Measurements from ENCODE around the gene TRIM25.
"Not testable (repeated sequence)": the region's sequence is repeated elsewhere in the genome, so short reads cannot be mapped to it uniquely, and the experiment has no call there.

The TRIM25 gene

GRCh38 chr17:56913867-56914580 is at the start of gene TRIM25:
Gene TRIM25 (minus strand): TSS chr17:56914049. CDS start chr17:56913988, 61 bp downstream.
- peak; percentile 79 for DNase-seq (ENCODE audit: low read depth)

GRCh38 chr17:56960596-56961538 is 47.0 kb upstream of the TRIM25 start, which contains the start of gene COIL:
Gene COIL (minus strand): TSS chr17:56961050. CDS start chr17:56961019, 31 bp downstream.
- DNase-seq (ENCODE audit: low read depth), result peak; percentile 79

- no peak for DNase-seq (ENCODE audit: low read depth)
Observed at GRCh38 chr17:56956992-56957391, 43.1 kb upstream of the TRIM25 start.

- DNase-seq (ENCODE audit: low read depth), result no peak
Observed at GRCh38 chr17:56949595-56949994, 35.7 kb upstream of the TRIM25 start.

GRCh38 chr17:56948491-56948890 is 34.6 kb upstream of the TRIM25 start:
- DNase-seq (ENCODE audit: low read depth), result no peak

- DNase-seq (ENCODE audit: low read depth), result no peak
Observed at GRCh38 chr17:56947741-56948140, 33.9 kb upstream of the TRIM25 start.

- no peak for DNase-seq (ENCODE audit: low read depth)
Observed at GRCh38 chr17:56945938-56946505, 32.2 kb upstream of the TRIM25 start.

GRCh38 chr17:56943505-56944125 is 29.8 kb upstream of the TRIM25 start:
- no peak for DNase-seq (ENCODE audit: low read depth)

- peak; percentile 38 for DNase-seq (ENCODE audit: low read depth)
Observed at GRCh38 chr17:56939869-56940484, 26.1 kb upstream of the TRIM25 start.

- not testable (repeated sequence) for DNase-seq (ENCODE audit: low read depth)
Observed at GRCh38 chr17:56938206-56938605, 24.4 kb upstream of the TRIM25 start.

GRCh38 chr17:56937687-56938086 is 23.8 kb upstream of the TRIM25 start:
- DNase-seq (ENCODE audit: low read depth), result no peak

GRCh38 chr17:56936697-56937322 is 23.0 kb upstream of the TRIM25 start:
- no peak for DNase-seq (ENCODE audit: low read depth)

GRCh38 chr17:56935461-56935860 is 21.6 kb upstream of the TRIM25 start:
- no peak for DNase-seq (ENCODE audit: low read depth)

- DNase-seq (ENCODE audit: low read depth), result no peak
Observed at GRCh38 chr17:56934280-56934679, 20.4 kb upstream of the TRIM25 start.

GRCh38 chr17:56933868-56934267 is 20.0 kb upstream of the TRIM25 start:
- no peak for DNase-seq (ENCODE audit: low read depth)

GRCh38 chr17:56933151-56933745 is 19.4 kb upstream of the TRIM25 start:
- DNase-seq (ENCODE audit: low read depth), result no peak

GRCh38 chr17:56930739-56931337 is 17.0 kb upstream of the TRIM25 start:
- no peak for DNase-seq (ENCODE audit: low read depth)

GRCh38 chr17:56929362-56929969 is 15.6 kb upstream of the TRIM25 start:
- no peak for DNase-seq (ENCODE audit: low read depth)

- no peak for DNase-seq (ENCODE audit: low read depth)
Observed at GRCh38 chr17:56928586-56928985, 14.7 kb upstream of the TRIM25 start.

- DNase-seq (ENCODE audit: low read depth), result no peak
Observed at GRCh38 chr17:56926704-56927103, 12.9 kb upstream of the TRIM25 start.
